GM19455 (cell line): Measurements from ENCODE around the gene MEGF10.

ENCODE experiments used
- ATAC-seq: cut with Tn5 transposase; IDR thresholded peaks from one replicate; pipeline ENCODE4 v1.9.1; 2021; ENCODE audit not compliant: unreplicated experiment

MEGF10 gene

GRCh38 chr5:127363403-127363802 is 72.8 kb downstream of the MEGF10 start:
- ATAC-seq, result no peak

GRCh38 chr5:127367029-127367428 is 76.4 kb downstream of the MEGF10 start:
- no peak for ATAC-seq

- no peak for ATAC-seq
Measured at GRCh38 chr5:127367946-127368465, 77.4 kb downstream of the MEGF10 start.

GRCh38 chr5:127369796-127370195 is 79.2 kb downstream of the MEGF10 start:
- no peak for ATAC-seq

- no peak for ATAC-seq
Measured at GRCh38 chr5:127370631-127371030, 80.0 kb downstream of the MEGF10 start.

GRCh38 chr5:127373858-127374491 is 83.4 kb downstream of the MEGF10 start:
- ATAC-seq, result no peak

- ATAC-seq, result no peak
Measured at GRCh38 chr5:127375124-127375523, 84.5 kb downstream of the MEGF10 start.

- no peak for ATAC-seq
Measured at GRCh38 chr5:127375544-127376091, 85.0 kb downstream of the MEGF10 start.

- no peak for ATAC-seq
Measured at GRCh38 chr5:127377651-127378050, 87.1 kb downstream of the MEGF10 start.

- ATAC-seq, result no peak
Measured at GRCh38 chr5:127385936-127386335, 95.3 kb downstream of the MEGF10 start.

- no peak for ATAC-seq
Measured at GRCh38 chr5:127386557-127386956, 96.0 kb downstream of the MEGF10 start.

- ATAC-seq, result no peak
Measured at GRCh38 chr5:127389601-127390000, 99.0 kb downstream of the MEGF10 start.

GRCh38 chr5:127392762-127393161 is 102.2 kb downstream of the MEGF10 start:
- no peak for ATAC-seq

- ATAC-seq, result no peak
Measured at GRCh38 chr5:127396490-127397155, 106.0 kb downstream of the MEGF10 start.

- no peak for ATAC-seq
Measured at GRCh38 chr5:127398508-127398907, 107.9 kb downstream of the MEGF10 start.

GRCh38 chr5:127399068-127399467 is 108.5 kb downstream of the MEGF10 start:
- no peak for ATAC-seq

GRCh38 chr5:127400539-127400938 is 109.9 kb downstream of the MEGF10 start:
- no peak for ATAC-seq

- no peak for ATAC-seq
Measured at GRCh38 chr5:127400946-127401670, 110.5 kb downstream of the MEGF10 start.

- ATAC-seq, result no peak
Measured at GRCh38 chr5:127402361-127402760, 111.8 kb downstream of the MEGF10 start.

GRCh38 chr5:127404190-127404589 is 113.6 kb downstream of the MEGF10 start:
- ATAC-seq, result no peak

GRCh38 chr5:127406326-127407121 is 115.9 kb downstream of the MEGF10 start:
- ATAC-seq, result no peak
